Measurements from ENCODE around the gene ATG9A.
"Not testable (repeated sequence)": the region's sequence is repeated elsewhere in the genome, so short reads cannot be mapped to it uniquely, and the experiment has no call there.

ATG9A gene, protein sequence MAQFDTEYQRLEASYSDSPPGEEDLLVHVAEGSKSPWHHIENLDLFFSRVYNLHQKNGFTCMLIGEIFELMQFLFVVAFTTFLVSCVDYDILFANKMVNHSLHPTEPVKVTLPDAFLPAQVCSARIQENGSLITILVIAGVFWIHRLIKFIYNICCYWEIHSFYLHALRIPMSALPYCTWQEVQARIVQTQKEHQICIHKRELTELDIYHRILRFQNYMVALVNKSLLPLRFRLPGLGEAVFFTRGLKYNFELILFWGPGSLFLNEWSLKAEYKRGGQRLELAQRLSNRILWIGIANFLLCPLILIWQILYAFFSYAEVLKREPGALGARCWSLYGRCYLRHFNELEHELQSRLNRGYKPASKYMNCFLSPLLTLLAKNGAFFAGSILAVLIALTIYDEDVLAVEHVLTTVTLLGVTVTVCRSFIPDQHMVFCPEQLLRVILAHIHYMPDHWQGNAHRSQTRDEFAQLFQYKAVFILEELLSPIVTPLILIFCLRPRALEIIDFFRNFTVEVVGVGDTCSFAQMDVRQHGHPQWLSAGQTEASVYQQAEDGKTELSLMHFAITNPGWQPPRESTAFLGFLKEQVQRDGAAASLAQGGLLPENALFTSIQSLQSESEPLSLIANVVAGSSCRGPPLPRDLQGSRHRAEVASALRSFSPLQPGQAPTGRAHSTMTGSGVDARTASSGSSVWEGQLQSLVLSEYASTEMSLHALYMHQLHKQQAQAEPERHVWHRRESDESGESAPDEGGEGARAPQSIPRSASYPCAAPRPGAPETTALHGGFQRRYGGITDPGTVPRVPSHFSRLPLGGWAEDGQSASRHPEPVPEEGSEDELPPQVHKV

GRCh38 chr2:219229305-219230058 is at the start of gene ATG9A, which contains the start of gene ANKZF1:
ATG9A (minus strand) TSS chr2:219229636; CDS start chr2:219228024, 1,612 bp downstream.
ANKZF1 (plus strand) TSS chr2:219229806; CDS start chr2:219230258, 452 bp downstream.
- DNase-seq (ENCODE audit: low spot score): peak; percentile 98

- DNase-seq (ENCODE audit: low spot score): no peak
These were observed 49.3 kb upstream of the ATG9A start for GRCh38 chr2:219278655-219279150.

DNA sequence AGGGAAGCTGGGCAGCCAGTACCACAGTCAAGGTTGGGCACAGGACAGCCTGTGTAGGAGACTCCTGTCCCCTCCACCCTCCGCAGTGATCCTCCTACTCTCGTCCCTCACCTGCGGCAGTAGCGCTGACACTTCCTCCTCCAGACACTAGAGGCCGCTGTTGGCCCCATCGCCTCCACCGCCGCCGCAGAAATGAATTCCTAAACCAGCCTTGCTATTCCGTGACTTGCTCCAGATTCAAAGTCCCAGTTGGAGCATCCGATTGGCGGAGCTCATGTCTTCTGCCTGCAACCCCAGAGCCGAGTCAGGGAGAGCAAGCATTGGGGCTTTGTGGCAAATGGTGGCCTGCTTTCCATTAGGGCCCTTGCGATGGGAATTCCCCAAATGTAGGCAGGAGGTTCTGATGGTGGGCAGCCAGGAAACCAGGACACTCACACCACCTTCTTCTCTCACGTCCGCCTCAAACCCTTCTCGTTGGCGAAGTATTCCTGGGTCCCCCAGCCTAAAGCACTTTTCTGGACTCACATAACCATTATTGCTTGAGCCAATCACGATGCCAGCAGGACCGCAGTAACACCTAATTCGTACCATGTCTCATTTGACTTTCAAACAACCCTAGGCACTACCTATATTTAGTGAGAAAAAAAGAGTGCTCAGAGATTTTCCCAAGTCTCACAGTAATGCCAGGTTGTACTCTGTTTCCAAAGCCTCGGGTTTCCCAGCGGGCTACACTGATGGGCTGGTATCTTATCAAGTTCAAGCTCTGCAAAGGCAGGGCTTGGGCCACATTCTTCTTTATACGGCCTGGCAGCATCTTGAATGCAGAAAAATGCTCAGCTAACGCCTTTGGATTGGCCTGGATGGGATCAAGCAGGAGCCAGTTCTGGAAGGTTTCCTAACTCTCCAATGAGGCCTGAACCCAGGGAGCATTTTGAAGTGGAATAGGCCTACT is 48.5 kb upstream of the ATG9A start:
- DNase-seq (ENCODE audit: low spot score): peak; percentile 66

- DNase-seq (ENCODE audit: low spot score): no peak
These were observed 45.0 kb upstream of the ATG9A start for GRCh38 chr2:219274361-219274921.

DNA sequence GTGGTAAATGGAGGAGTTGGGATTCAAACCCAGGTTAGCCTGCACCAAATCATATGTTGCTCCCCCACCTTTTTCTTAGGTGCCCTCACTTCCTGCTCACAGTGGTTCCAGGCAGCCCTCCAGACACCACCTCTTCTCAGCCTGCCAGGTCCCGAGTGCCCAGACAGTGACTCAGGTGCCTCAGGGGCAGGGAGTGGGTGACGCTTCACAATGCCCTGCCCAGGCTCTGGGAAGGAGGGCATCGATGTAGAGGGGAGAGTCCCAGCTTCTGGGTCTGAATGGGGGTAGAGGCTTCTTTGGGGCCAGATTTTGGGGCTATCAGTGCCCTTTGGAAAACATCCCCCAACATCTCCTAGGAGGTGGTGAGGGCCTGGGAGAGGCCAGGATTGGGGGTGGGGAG is 44.5 kb upstream of the ATG9A start:
- no peak for DNase-seq (ENCODE audit: low spot score)

- DNase-seq (ENCODE audit: low spot score): no peak
These were observed 43.6 kb upstream of the ATG9A start for GRCh38 chr2:219272995-219273394.

- no peak for DNase-seq (ENCODE audit: low spot score)
These were observed 42.9 kb upstream of the ATG9A start for GRCh38 chr2:219272356-219272755.

GRCh38 chr2:219271021-219271420 is 41.6 kb upstream of the ATG9A start:
- no peak for DNase-seq (ENCODE audit: low spot score)

DNA sequence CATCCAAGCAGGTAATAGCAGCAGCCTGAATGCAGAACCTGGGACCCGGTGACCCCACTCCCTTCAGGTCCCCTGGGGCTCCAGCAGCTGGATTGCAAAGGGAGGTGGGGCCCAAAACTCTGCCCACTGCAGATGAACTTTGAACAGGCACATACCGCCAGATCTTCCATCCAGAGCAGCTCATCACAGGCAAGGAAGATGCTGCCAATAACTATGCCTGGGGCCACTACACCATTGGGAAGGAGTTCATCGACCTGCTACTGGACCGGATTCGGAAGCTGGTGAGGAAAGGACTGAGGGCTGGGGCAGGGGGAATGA is 40.6 kb upstream of the ATG9A start:
- DNase-seq (ENCODE audit: low spot score): no peak

DNA sequence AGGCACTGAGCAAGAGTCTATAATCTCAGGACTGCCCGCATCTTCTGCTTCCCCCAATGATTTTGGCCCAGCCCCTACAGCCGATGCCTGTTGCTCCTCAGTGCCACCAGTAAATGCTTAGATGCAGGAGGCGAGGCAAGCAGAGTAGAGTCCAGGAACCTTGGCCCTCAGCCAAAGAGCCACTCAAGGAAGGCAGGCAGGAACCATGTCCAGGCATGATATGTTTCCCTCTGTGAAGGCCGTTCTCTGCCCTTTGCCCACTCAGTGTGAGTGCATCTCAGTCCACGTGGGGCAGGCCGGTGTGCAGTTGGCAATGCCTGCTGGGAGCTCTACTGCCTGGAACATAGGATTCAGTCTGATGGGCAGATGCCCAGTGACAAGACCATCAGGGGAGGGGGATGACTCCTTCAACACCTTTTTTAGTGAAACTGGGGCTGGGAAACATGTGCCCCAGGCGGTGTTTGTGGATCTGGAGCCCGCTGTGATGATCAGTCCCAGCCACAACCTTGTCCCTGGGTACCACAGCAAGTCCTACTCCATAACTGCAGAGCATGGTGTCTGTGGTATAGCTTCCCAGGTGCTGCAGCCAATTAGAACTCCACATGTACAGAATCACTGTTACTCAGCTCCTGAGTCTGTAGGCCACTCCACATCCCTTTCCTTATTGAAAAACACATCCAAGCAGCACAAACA is 40.1 kb upstream of the ATG9A start:
- DNase-seq (ENCODE audit: low spot score): no peak

GRCh38 chr2:219268294-219268693 is 38.9 kb upstream of the ATG9A start:
- no peak for DNase-seq (ENCODE audit: low spot score)

- DNase-seq (ENCODE audit: low spot score): no peak
These were observed 37.5 kb upstream of the ATG9A start for GRCh38 chr2:219266886-219267285.

DNA sequence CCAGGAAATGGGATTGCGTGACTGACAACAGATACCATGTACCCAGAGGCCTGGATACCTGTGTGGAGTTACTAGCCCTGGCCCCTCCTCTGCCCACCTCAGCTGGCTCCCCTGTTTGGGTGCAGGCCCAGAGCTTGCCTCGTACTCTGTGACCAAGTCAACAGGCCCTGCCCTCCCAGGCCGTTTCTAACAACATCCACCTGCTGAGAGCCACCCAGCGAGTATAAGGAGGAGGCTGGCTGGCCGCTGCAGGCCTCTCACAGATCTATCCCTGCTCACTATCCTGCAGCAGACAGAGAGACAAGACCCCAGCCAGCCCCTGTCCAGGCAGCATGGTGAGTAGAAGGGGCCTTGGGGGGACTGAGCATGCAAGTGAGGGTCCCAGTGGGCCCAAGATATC is 36.8 kb upstream of the ATG9A start:
- DNase-seq (ENCODE audit: low spot score): no peak

DNA sequence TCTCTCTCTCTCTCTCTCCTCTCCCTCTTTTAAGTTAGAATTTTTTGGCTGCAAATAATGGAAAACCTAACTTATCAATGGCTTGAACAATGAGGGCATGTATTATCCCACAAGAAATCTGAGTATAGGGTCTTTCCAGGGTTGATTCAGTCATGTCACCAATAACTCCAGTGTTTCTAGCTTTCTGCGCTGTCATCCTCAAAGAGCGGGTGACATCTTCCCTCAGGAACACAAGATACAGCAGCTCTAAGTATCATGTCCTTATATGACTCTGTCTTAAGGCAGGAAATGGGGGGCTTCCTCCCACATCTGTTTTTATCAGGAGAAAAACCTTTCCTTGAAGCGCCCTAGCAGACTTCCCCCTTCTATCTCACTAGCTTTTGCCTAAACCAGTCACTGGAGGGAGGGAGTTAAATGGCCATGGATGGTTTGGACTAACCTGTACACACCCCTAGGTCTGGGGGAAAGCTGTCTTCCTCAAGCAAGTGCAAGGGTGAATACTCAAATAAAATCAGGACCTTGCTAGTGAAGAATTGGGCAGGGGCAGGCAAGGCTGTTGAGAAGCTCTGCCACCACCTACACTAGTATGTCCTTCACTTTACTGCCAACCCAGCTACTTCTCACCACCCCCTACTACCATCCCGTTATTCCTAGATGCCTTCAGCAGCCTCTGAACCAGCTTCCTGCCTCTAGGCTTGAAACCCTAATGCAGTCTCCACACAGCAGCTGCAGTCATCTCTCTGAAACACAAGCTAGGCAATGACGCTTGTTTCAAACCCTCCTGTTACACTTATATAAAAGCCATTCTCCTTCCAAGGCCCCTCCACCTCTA is 31.8 kb upstream of the ATG9A start:
- no peak for DNase-seq (ENCODE audit: low spot score)

- DNase-seq (ENCODE audit: low spot score): not testable (repeated sequence)
These were observed 29.5 kb upstream of the ATG9A start for GRCh38 chr2:219258942-219259341.

DNA sequence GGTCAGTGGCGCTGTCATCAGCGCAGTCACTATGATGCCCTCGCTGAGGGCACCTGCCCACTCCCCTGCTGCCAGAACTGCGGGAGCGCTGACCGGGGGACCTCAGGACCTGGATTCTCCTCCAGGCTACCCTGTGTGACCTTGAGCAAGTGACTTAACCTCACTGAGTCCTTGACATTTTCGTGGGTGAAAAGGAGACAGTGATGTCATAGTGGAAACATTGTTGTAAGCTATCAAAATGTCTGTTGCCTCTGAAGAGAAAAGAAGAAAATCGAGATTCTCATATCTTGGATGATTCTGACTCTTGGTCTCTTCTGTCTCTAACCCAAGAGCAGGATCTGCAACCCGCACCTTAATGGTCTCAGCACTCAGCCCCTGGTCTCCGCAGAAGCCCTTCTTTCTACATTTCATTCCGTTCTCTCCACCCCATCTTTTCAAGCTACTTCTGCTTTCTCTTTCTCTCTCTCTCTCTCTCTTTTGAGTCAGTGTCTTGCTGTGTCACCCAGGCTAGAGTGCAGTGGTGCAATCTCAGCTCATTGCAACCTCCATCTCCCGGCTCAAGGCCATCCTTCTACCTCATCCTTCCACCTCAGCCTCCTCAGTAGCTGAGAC is 25.3 kb upstream of the ATG9A start:
- peak; percentile 43 for DNase-seq (ENCODE audit: low spot score)

- peak; percentile 92 for DNase-seq (ENCODE audit: low spot score)
These were observed 24.5 kb upstream of the ATG9A start, which contains the start of gene TUBA4A for GRCh38 chr2:219253753-219254589. TUBA4A (minus strand) TSS chr2:219253918; CDS start chr2:219253858, 60 bp downstream.
